ENCODE data around the gene PPP1R3C.

The PPP1R3C gene

GRCh38 chr10:91632671-91633550 is at the start of gene PPP1R3C:
Gene PPP1R3C, minus strand, starts transcription at chr10:91633071. Its CDS starts 102 bp downstream, at chr10:91632969.
- peak; percentile 73 to 79 for ATAC-seq

DNA sequence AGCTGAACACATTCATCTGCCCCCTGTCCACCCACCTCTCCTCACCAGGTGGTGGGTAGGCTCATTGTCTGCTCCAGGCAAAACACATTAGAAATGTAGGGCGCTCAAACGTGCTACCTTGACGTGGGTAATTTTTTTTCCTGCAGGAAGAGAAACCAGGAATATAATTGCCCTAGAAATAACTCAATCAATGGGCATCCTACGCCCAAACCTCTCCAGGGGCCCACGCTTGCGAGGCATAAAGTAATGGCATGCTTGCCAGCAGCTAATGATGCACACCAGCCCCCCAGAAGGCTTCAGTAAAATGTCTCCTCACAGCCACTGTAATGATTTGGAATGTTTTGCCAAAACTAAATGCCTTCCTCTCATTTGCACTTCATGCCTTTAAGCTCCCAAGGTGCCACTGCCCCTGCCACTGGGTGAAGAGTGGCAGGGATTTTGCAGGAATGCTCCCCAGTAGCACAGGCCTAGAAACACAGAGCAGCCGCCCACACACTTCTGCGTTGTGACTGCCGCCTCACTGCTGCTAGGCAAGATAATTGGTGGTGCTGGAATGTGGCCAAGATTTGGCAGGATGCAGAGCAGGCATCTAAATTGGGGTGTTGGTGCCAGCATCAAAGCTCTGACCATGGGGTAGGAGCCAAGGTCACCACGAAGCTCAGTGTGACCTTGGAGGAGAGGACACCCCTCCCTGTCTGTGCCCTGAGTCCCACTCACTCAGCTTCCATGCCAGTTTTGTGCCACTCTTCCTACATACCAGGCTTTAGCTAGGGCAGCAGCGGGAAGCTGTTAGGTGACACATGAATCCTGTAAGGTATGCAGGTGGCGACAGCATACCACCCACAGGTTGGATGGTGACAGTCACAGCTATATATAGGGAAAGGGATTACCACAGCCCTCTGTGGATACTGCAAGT is 48.7 kb upstream of the PPP1R3C start:
- no peak for ATAC-seq

GRCh38 chr10:91680487-91680886 is 47.6 kb upstream of the PPP1R3C start:
- ATAC-seq: no peak

DNA sequence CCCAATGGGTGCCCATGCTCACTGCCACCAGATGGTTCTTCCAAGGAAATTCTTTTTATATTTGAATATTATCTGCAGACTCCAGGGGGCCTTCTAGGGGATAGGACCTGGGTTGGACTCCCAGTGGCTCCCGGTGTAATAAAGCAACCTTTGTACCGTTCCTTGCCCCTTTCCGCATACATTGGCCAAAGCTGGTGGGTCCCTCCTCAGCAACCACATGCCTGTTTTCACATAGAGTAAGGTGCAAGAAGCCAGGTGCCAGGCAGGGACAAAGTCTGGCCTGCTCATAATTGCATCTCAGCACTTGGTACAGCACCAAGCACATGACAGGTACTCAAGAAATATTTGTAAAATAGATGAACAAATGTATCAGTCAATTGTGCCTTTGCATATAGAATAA is 46.4 kb upstream of the PPP1R3C start:
- no peak for ATAC-seq

GRCh38 chr10:91677911-91678310 is 45.0 kb upstream of the PPP1R3C start:
- ATAC-seq: no peak

- no peak for ATAC-seq
Measured at GRCh38 chr10:91672021-91672608, 39.2 kb upstream of the PPP1R3C start.

DNA sequence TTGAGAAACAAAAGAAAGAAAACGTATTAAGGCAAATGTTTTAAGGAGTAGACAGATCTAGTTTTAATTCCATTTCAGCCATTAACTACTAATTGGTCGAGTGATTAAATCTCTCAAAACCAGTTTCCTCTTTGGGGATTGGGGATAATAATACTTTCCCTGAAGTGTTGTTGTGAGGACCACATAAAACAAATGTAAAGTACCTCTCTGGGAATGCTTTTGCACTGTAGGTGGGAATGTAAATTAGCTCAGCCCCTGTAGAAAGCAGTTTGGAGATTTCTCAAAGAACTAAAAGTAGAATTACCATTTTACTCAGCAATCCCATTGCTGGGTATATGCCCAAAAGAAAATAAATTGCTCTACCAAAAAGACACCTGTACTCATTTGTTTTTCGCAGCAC is 36.0 kb upstream of the PPP1R3C start:
- no peak for ATAC-seq

DNA sequence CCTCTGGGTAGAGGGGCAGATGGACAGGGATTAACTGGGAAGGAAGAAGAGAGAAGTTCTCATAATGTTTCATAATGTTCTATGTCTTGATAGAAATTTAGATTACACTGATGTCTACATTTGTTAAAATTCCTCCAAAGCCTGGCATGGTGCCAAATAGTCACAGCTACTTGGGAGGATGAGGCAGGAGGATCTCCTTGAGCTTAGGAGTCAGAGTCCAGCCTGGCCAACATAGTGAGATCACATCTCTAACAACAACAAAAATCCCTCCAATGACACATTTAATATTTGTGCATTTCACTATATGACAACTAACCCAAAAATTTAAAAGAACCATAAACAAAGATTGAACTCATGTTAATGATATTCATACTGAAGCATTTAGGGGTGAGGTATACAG is 33.0 kb upstream of the PPP1R3C start:
- no peak for ATAC-seq

GRCh38 chr10:91664426-91664825 is 31.6 kb upstream of the PPP1R3C start:
- ATAC-seq: no peak

DNA sequence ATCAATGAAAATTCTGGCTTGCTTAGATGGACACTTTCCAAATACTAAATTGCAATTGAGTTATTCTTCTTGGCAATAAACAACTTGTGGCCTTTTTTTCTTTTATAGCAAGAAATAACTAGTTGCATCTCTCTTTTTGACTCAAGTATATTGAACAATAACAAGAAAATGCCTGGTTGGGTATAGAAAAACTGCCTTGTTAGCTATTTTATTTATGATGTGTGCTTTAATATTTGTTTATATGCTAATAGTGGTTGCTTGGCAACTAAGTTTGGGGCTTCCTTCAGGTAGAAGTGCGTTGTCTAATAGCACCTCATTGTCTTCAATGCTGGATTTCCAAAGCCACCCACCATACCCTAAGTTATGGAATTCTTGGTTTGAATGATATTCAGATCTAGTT is 30.1 kb upstream of the PPP1R3C start:
- no peak for ATAC-seq

- no peak for ATAC-seq
Measured at GRCh38 chr10:91653219-91653870, 20.5 kb upstream of the PPP1R3C start.

DNA sequence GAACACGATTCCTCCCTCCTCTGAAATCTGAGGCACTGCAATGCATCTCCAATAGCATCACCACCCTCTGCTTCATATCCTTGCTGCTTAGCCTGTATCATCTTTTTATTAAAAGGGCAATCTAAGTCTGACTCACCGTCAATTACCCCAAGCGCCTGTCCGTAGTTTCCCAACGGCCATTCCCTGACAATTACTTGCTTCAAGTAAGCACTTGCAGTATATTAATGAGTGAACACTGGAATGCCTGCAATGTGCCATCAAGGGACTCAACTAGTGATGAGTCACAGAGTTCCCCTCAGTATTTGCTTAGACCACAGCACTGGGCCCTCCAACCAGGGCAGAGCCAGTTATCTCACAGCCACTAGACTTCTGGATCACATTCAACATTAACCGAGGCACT is 19.5 kb upstream of the PPP1R3C start:
- no peak for ATAC-seq

DNA sequence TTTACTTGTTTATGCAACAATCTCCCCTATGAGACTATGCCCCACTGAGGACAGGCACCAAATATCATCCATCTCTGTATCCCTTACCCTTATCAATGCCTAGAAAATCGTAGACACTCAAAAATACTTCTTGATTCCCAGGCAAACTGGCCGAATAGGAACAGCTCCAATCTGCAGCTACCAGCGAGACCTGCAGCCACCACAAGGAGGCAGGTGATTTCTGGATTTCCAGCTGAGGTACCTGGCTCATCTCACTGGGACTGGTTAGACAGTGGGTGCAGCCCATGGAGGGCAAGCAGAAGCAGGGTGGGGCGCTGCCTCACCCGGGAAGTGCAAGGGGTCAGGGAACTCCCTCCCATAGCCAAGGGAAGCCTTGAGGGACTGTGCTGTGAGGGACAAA is 10.8 kb upstream of the PPP1R3C start:
- ATAC-seq: no peak

GRCh38 chr10:91642831-91643692 is 10.2 kb upstream of the PPP1R3C start:
- no peak for ATAC-seq

- no peak for ATAC-seq
Measured at GRCh38 chr10:91636892-91637291, 4.0 kb upstream of the PPP1R3C start.

DNA sequence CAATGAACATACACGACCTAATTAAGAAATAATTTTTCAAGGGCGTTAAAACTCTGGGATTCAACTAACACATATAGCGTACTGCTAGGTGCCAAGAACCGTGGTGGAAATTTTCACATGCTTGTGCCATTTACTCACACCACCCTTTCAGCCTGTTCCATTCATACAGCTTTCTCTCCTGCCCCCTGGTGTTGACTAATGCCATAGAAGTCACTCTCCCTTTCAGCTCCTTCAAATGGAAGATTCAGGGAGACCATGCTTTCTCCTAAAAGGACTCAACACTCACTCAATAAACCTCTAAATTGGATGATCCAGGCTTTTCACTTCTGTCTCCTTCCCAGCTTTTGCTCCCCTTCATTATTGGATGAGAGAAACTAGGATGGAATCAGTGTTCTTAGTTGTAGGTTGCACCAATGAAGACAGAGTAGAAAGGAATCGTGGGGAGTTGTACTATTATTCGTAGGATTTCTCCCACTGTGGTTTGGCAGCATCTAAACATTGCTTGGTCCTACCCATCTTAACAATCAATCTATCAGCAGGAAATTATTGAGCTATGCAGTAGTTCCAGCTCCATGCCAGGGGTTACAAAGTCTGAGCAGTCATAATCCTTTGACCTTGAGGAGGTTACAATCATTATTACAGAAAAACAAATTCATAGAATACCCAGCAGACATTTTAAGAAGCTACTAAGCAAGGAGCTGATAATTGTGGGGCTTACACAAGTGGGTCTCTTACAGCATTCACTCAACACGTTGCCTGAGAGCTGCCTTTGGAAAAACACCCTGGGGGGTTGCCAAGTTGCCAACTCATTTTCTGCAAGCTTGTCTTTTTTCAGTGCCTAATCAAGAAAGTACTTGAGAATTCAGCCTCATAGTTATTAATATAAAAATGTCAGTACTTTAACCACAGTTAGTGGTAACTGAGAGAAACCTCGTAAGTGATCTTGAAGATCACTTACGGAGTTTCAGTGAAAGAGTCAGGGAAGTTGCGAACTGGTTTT is 2.8 kb upstream of the PPP1R3C start:
- no peak for ATAC-seq

- no peak for ATAC-seq
Measured at GRCh38 chr10:91634898-91635297, 2.0 kb upstream of the PPP1R3C start.

GRCh38 chr10:91634246-91634645 is 1.4 kb upstream of the PPP1R3C start:
- no peak for ATAC-seq

DNA sequence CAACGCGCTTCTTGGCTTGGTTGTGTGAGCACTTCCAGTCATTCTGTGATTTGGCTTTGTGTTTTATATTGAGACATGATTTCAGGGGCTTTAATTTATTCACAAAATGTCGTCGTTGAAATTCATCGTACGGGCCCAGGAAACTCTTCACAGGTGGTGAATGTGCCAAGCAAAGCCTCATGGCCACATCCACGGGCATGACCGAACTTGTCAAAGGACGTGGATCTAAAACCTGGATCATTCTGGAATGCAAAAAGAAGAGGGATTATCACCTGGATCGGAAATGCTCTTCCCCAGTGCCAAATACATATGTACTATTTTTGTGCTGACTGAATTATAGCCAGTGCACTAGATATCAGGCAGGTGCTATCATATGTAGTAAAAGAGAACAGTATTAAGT is 2.2 kb downstream of the PPP1R3C start:
- no peak for ATAC-seq

All from activated CD4-positive, CD25-positive, alpha-beta regulatory T cell treated with anti-CD3 and anti-CD28 coated beads, Interleukin-2, amount 50 U/mL, for 24 hours (primary cell).